HG03135 (cell line): ENCODE measurements around the gene LZTR1.
"Not testable (repeated sequence)": the region's sequence is repeated elsewhere in the genome, so short reads cannot be mapped to it uniquely, and the experiment has no call there.

Source experiments
- ATAC-seq: cut with Tn5 transposase; IDR thresholded peaks from one replicate; pipeline ENCODE4 v1.9.1; 2021; ENCODE audit warnings: mild to moderate bottlenecking, moderate library complexity; ENCODE audit not compliant: unreplicated experiment

The LZTR1 gene

DNA sequence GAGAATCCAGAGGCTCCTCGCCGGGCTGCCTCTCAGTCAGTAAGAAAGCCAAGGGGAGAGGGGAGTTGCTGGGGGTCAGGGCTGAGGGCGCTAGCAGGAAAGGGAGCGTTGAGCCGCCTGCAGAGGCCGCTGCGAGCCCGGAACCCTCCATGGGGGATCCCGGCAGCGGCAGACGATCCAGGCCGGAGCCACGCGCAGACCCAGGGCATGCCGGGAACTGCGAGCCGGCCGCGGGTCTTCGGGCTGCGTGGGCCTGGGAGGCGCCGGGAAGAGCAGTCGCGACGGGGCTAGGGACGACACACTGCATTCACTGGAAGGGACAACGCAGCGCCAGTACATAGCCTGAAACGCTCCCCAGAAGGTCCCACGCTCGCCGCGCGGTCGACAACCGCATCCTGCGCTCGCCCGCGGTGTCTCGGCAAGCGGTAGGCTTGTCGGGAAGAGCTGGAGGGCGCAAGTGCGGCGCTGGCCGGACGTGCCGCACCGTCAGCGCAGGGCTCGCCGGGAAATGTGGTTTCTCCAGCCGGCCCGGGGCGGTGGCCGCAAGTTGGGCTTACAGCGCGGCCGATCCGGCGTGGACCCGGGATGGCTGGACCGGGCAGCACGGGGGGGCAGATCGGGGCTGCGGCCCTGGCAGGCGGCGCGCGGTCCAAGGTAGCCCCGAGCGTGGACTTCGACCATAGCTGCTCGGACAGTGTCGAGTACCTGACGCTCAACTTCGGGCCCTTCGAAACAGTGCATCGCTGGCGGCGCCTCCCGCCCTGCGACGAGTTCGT, at the start of gene LZTR1:
Gene LZTR1, plus strand, starts transcription at position 511 of the 776 bp plus-strand sequence. Its CDS starts 75 bp downstream, at position 586.
- ATAC-seq = peak; percentile 68

- no peak for ATAC-seq
These were observed 48.2 kb upstream of the LZTR1 start for GRCh38 chr22:20933910-20934309.

- ATAC-seq = not testable (repeated sequence)
These were observed 47.0 kb upstream of the LZTR1 start for GRCh38 chr22:20935049-20935448.

DNA sequence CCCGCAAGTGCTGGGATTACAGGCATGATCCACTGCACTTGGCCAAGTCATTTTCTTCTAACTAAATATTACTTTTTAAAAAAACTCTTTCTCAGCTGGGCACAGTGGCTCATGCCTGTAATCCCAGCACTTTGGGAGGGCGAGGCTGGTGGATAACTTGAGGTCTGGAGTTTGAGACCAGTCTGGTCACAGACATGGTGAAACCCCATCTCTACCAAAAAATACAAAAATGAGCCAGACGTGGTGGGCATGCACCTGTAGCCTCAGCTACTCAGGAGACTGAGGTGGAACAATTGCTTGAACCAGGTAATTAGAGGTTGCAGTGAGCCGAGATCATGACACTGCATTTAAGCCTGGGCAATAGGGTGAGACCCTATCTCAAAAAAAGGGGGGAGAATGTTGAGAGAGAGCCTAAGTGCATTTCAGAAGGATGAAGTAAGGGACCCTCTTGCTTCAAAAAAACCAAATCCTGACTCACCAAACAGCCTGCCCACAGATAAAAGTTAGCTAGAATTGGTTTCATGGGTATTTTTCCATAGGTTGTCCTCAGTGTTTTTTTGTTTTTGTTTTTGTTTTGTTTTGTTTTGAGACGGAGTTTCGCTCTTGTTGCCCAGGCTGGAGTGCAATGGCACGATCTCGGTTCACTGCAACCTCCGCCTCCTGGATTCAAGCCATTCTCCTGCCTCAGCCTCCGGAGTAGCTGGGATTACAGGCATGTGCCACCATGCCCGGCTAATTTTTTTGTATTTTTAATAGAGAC, 46.1 kb upstream of the LZTR1 start:
- not testable (repeated sequence) for ATAC-seq

- no peak for ATAC-seq
These were observed 44.9 kb upstream of the LZTR1 start for GRCh38 chr22:20937031-20937793.

- ATAC-seq = no peak
These were observed 44.1 kb upstream of the LZTR1 start for GRCh38 chr22:20937794-20938671.

GRCh38 chr22:20939457-20940185, 42.5 kb upstream of the LZTR1 start:
- not testable (repeated sequence) for ATAC-seq

DNA sequence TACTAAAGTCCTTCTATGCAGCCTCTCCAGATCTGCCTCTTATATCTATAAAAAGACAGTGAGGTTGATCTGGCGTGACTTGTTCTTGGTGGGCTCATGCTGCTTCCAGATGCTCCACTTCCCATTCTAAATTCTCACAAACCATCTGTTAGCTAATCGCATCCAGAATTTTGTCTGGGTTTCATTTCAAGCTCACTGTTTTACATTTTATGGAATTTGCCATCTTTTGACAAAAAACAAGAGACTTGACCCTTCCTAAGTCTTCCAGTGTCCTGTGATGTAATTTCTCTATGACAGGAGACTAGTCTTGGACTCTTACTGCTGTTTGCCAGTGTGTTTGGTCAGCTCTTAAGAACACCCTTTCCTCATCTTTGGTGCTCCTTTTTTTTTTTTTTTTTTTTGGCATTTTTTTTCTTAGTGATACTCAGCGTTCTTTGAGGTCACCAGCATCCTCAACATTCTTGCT, 41.9 kb upstream of the LZTR1 start:
- ATAC-seq = no peak

GRCh38 chr22:20940904-20941385, 41.2 kb upstream of the LZTR1 start:
- ATAC-seq = no peak

GRCh38 chr22:20942203-20942902, 39.7 kb upstream of the LZTR1 start:
- not testable (repeated sequence) for ATAC-seq

DNA sequence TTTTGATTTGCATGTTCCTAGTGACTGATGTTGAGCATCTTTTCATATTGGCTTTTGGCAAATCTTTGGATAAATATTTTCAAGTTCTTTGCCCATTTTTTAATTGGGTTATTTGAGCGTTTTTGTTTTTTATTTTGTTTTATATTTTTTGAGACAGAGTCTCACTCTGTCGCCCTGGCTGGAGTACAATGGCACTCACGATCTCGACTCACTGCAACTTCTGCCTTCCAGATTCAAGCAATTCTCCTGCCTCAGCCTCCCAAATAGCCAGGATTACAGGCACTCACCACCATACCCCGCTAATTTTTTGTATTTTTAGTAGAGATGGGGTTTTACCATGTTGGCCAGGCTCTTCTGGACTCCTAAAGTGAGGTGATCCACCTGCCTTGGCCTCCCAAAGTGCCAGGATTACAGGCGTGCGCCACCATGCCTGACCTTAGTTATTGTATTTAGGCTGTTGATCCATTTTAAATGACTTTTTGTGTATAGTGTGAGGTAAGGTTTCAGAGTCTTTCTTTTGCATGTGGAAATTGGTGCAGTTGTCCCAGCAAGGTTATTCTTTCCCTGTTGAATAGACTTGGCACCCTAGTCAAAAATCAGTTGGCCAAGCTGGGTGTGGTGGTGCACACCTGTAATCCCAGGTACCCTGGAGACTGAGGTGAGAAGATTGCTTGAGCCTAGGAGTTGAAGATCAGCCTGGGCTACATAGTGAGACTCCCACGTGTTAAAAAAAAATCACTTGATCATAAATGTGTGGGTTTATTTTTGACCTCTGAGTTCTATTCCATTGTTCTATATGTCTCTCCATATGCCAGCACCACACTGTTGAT, 38.8 kb upstream of the LZTR1 start:
- no peak for ATAC-seq

GRCh38 chr22:20944042-20944441, 38.1 kb upstream of the LZTR1 start:
- no peak for ATAC-seq

GRCh38 chr22:20945578-20945934, 36.5 kb upstream of the LZTR1 start:
- no peak for ATAC-seq

DNA sequence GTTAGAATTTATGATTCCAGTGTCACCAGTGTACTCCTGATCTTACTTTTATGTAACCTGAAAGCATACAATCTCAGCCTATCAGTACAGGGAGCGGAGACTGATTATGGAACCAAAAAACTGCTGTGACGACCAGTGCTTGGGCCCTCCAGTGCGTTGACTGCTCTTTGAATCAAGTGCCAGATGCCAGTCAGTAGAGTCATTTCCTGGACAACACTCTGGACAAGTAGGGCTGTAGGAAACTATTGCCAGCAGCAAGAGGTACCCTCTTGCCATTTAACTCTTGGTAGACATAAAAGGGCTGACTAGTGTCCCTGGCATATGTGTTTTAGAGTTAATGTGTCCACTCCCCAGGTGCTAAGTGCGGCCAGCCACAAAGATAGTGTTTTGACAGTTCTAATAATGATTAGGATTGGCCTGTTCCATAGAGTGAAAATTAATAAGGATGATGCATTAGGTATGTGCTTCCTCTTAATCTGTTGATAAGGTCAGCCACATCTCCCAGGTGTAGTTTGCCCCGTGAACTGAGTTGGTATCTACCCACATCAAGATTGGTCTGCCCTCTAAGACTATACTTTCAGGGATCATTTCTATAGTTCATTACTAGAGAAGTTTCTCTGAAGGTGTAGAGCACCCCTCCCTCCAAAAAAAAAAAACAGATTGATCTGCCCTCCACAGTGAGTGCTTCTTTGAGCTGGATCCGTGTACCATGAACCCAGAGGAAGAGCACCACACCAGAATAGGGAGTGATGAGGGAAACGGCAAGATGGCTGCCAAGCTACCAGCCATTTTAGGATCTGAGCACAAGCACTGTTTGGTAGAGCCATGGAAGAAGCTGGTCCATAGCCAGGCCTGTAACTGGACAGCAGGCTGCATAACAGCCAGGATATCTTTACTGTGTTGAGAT, 35.8 kb upstream of the LZTR1 start:
- no peak for ATAC-seq

GRCh38 chr22:20946991-20947390, 35.1 kb upstream of the LZTR1 start:
- no peak for ATAC-seq

DNA sequence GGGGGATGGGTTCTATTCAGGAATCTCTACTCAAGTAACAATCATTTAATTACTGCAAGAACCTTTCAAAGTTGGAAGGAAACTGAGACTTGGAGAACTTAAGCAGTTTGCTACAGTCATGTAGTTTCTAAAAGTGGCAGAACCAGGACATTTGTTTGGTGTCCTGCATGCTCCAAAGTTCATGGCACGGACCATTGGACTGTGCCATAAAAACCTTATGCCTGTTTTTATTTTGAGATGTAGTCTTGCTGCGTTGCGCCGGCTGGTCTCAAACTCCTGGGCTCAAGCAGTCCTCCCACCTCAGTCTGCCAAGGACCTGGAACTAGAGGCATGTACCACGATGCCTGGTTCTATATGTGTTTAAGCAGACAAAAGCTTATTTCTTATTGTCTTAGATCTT, 33.6 kb upstream of the LZTR1 start:
- ATAC-seq = no peak

GRCh38 chr22:20948989-20949388, 33.1 kb upstream of the LZTR1 start:
- ATAC-seq = no peak
